C4-2B (cell line): ENCODE results near the gene MAGEB3.

Experiments
- H3K27ac ChIP-seq: fragments of 450-650 bp; 2 replicates; pipeline ENCODE4 v1.5.1; 2017
- ZFX ChIP-seq: fragments of 450-650 bp; IDR thresholded peaks from 2 replicates; pipeline ENCODE4 v1.6.1; 2017
- TF ChIP-seq, protein P1 (sequence below): fragments of 450-650 bp; conservative IDR thresholded peaks from 2 replicates; pipeline ENCODE4 v1.5.1; 2017; ENCODE audit warnings: mild to moderate bottlenecking

Gene MAGEB3

DNA sequence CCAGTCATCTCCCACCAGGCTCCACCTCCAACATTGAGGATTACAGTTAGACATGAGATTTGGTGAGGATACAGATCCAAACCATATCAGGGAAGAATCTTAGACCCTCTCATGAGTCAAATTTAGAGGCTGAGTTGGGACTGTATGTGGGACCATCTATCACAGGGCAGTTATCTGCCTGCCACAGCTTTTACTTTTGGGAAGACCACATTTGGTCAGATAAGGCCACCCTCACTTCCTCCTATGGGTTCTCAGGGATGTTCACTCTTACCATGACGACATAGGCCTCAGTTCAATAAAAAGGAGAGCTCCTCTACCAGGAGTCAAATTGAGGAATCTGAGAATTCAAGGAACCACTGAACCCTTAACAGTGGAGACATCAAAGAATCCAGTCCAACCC lies 13.0 kb upstream of the MAGEB3 start:
- H3K27ac ChIP-seq, result no peak overlapping the region
- no peak for TF ChIP-seq ZFX
- TF ChIP-seq, protein P1, sequence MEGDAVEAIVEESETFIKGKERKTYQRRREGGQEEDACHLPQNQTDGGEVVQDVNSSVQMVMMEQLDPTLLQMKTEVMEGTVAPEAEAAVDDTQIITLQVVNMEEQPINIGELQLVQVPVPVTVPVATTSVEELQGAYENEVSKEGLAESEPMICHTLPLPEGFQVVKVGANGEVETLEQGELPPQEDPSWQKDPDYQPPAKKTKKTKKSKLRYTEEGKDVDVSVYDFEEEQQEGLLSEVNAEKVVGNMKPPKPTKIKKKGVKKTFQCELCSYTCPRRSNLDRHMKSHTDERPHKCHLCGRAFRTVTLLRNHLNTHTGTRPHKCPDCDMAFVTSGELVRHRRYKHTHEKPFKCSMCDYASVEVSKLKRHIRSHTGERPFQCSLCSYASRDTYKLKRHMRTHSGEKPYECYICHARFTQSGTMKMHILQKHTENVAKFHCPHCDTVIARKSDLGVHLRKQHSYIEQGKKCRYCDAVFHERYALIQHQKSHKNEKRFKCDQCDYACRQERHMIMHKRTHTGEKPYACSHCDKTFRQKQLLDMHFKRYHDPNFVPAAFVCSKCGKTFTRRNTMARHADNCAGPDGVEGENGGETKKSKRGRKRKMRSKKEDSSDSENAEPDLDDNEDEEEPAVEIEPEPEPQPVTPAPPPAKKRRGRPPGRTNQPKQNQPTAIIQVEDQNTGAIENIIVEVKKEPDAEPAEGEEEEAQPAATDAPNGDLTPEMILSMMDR, result no peak

DNA sequence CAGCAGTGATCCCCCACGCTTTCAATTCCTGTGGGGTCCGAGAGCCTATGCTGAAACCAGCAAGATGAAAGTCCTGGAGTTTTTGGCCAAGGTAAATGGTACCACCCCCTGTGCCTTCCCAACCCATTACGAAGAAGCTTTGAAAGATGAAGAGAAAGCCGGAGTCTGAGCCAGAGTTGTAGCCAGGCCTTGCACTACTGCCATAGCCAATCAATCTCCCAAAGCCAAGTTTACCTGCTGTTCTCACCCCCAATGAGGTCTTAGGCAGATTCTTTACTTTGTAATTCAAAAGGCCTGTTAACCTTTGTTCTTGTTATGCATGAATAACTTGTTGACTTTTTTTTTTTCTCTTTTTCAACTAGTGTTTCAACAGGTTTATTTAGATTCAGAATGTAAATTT lies 11.1 kb upstream of the MAGEB3 start:
- H3K27ac ChIP-seq, result no peak overlapping the region
- TF ChIP-seq ZFX, result no peak
- TF ChIP-seq, protein P1, result no peak

DNA sequence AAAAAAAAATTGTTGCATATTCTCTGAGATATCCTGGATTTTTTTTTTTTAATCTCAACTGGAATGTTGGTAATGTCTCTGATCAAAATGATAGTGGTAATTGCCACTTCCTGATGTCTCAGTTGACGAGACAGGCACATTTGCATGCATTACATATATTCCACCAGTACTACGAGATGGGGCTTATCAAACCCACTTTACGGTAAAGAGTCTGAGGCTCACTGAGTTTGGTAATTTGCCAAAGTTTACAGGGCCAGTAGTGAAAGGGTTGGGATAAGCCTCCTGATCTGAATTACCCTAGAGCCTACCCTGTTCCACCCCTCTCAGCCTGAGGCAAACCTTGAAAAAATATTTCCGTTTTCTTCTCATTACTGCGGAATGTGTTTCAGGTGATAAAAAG lies 9.8 kb upstream of the MAGEB3 start:
- TF ChIP-seq ZFX, result no peak
- TF ChIP-seq, protein P1, result no peak
- no peak overlapping the region for H3K27ac ChIP-seq

DNA sequence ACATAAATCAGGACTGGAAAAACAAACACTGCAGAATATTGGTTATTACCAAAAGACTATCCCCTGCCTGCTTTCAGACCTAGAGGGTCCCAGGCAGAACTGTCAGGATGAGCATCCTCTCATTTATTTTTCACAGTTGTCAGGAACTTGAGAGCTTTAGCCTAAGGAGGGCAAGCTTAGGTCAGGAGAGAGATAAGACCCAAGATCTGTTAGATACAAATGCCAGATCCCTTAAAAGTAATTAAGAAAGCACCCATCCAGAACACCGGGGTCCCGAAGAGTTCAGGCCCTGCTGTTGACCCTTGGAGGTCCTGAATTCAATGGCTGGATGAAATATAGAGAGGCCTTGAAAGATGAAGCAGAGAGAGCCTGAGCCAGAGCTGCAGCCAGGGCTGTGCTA lies 5.9 kb upstream of the MAGEB3 start:
- H3K27ac ChIP-seq, result no peak overlapping the region
- TF ChIP-seq ZFX, result no peak
- TF ChIP-seq, protein P1, result no peak

DNA sequence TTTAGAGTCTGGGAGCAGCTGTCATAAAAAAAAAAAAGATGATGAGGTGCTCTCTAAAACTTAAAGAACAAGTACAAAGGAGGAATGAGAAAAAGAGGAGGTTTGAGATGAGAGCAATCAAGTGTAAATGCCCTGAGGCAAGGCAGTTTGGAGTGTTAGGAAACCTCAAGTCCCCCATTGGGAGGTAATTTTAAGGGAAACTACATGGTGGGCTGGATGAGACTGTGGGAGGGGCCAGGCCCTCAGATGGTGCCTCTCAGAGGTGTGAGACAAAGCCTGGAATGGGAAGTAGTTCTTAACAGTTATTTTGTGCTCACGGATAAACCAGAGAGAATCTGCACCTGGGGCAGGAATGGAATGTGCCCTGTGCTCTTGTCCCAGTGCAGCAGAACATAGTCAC lies 1.9 kb upstream of the MAGEB3 start:
- TF ChIP-seq, protein P1, result no peak
- no peak for TF ChIP-seq ZFX
- no peak overlapping the region for H3K27ac ChIP-seq

DNA sequence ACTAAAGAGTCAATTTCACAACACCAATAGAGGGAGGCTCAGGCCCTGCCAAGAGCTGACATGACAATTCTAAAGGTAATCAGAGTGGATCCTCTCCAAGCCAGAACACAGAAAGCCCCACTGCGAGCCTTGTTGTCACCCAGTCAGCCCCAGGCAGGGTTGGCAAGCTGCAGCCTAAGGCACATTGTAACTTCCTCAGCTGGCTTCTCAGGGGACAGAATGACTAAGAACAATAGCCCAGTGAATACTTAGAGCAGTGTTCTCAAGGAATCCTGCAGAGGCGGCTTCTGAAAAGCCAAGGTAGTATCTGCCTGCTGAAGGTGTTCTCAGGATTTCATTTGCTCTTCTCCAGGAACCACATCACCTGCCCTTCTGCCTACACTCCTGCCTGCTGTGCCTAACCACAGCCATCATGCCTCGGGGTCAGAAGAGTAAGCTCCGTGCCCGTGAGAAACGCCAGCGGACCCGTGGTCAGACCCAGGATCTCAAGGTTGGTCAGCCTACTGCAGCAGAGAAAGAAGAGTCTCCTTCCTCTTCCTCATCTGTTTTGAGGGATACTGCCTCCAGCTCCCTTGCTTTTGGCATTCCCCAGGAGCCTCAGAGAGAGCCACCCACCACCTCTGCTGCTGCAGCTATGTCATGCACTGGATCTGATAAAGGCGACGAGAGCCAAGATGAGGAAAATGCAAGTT lies 11.4 kb downstream of the MAGEB3 start, which contains the start of gene MAGEB4:
Gene MAGEB4, plus strand, starts transcription at position 277 of the 692 bp plus-strand sequence. Its CDS starts 136 bp downstream, at position 413.
- TF ChIP-seq, protein P1, result no peak
- no peak for TF ChIP-seq ZFX
- no peak within 1 kb of the TSS for H3K27ac ChIP-seq

DNA sequence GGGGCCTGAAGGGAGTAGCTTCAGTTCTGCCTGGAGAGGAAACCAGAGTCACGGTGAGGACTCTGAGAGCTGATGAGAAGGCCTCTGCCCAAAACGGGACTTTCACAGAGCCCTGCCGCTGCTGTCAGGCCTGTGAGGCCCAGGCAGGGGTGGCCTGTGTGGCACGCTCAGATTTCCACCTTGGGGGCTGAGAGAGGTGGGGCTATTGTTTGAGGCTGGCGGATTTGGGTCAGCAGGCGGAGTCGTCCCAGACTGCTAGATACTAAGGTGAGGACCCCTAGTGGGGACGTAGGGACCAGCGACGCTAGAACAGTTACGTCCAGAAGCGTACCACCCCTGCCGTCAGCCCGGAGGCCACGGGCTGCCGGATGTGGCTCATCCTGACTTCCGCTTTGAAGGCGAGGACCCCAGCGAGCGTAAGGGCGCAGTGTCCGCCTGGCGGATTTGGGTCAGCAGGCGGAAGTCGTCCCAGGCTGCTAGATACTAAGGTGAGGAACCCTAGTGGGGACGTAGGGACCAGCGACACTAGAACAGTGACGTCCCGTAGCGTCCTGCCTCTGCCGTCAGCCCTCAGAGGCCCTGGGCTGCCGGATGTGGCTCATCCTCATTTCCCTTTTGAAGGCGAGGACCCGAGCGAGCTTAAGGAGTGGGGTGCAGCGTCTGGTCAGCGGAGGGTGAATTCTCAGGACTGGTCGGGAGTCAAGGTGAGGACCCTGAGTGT lies 16.5 kb downstream of the MAGEB3 start, which contains the start of gene MAGEB1:
Gene MAGEB1, plus strand, starts transcription at position 378 of the 721 bp plus-strand sequence. CDS start 3,348 bp downstream, outside the sequence.
- no peak within 1 kb of the TSS for H3K27ac ChIP-seq
- no peak for TF ChIP-seq ZFX
- TF ChIP-seq, protein P1, result no peak; the same call in 1 of the 2 replicates
